GM18517 (cell line): ENCODE results near the gene CLDN7.
"Not testable (repeated sequence)": the region's sequence is repeated elsewhere in the genome, so short reads cannot be mapped to it uniquely, and the experiment has no call there.

Source experiments
- ATAC-seq: cut with Tn5 transposase; IDR thresholded peaks from one replicate; pipeline ENCODE4 v1.9.1; 2021; ENCODE audit warnings: mild to moderate bottlenecking, moderate library complexity; ENCODE audit not compliant: unreplicated experiment

CLDN7 gene

DNA sequence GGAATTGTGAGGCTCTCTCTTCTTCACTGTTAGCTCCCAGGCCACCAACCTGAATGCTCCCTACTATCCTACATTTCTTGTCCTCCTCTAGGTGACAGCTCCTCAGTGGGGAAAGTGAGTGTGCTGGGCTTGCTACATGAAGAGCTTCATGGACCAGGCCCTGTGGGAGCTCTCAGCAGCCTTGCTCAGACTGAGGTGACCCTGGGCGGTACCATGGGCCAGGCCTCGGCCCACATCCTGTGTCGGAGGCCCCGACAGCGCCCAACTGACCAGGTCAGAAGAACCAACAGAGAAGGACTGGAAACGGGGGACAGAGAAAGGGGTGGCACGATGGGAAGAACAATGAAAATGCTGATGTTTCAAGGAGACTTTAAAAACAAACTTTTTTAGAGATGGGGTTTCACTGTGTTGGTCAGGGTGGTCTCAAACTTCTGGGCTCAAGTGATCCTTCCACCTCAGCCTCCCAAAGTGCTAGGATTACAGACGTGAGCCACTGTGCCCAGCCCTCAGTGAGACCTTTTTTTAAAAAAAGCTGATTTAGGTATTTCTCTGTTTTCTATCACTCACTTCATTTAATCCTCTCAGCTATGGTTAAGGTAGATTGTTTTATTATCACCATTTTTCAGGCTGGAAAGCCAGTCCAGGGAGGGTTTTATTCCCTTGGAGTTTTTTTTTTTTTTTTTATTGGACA is 5.4 kb downstream of the CLDN7 start:
- no peak for ATAC-seq

GRCh38 chr17:7254511-7254910 is 7.8 kb downstream of the CLDN7 start:
- no peak for ATAC-seq

DNA sequence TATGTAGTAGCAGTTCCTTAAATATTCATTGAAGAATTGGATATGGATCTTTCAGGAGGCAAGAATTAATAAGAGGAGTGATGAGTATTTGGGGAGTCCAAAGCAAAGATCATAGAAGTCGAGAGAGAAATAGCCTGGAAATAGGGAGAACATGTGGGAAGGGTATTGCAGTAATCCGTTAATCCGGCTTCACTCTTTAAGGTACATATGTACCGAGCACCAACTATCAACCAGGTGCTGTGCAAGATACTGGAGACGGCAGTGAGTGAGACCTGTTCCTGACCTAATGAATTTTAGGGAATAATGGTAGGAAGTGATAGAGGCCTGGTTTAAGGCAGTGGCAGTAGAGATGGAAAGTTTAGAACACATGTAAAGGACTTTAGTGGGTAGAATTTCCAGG is 9.2 kb downstream of the CLDN7 start:
- no peak for ATAC-seq

GRCh38 chr17:7252176-7253043 is 9.9 kb downstream of the CLDN7 start, which contains the start of gene ELP5:
Gene ELP5 (plus strand): TSS chr17:7252215. CDS start chr17:7252551, 336 bp downstream.
- peak; percentile 48 for ATAC-seq

DNA sequence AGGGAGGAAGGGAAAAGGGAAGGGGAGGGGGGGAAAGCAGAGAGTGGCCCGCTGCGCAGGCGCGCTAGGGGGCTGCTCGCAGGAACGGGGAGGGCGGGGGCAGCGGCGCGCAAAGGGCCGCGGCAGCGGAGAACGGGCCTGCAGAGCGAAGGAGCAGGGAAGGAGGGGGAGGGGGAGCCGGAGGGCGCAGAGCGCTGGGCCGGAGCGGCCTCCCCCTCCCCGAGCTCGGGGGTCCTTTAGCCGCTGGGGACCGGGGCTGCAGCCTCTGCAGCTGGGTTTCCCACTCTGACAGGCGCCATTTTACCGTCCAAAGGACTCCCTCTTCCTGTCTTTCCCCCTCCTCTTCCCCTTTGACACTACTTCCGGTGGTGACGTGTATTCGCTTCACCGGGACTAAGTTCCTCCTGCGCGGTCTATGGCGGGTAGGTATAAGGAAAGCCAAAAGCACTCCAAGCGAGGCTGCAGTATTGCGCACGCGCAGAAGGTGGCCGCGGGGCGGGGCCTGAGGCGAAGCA is 10.6 kb downstream of the CLDN7 start, which contains the start of gene CTDNEP1:
Gene CTDNEP1 (minus strand): TSS at position 74 of the 515 bp plus-strand sequence. CDS start 438 bp downstream, outside the sequence.
- ATAC-seq: peak; percentile 89

GRCh38 chr17:7250695-7251627 is 11.3 kb downstream of the CLDN7 start:
- ATAC-seq: no peak

DNA sequence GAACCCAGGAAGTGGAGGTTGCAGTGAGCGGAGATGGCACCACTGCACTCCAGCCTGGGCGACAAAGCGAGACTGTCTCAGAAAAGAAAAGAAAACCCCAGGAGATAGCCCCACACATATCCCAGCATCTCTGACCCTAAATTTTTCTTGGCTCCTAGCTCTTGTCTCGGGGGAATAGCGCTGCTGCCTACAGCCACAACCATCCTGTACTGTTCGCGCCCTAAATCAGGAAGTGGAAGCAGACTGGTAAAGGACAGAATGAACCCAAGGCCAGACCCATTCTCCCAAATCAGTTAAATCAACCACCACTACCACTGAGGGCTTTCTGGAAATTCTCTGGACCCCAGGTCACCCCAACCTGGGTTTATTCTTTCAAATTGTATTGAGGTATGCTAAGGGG is 12.4 kb downstream of the CLDN7 start:
- ATAC-seq: no peak

GRCh38 chr17:7249214-7249613 is 13.1 kb downstream of the CLDN7 start:
- ATAC-seq: no peak

DNA sequence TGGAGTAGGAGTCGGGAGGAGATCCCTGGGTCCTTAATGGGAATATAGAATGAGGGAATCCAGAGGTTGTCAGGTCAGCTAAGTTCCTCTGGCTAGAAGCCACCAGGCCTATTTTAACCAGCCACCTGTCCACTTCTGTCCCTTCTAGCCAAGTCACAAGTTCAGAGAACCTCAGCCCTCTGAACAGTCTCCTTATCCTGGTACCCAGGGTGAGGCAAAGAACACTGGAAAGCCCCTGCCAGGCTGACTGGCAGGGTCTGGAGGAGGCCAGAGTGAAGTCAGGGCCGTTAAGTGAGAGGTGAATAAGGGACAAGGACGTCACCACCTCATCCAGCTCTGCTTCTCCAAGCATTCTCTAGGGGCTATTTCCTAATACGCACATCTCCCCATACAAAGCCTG is 13.5 kb downstream of the CLDN7 start:
- no peak for ATAC-seq

DNA sequence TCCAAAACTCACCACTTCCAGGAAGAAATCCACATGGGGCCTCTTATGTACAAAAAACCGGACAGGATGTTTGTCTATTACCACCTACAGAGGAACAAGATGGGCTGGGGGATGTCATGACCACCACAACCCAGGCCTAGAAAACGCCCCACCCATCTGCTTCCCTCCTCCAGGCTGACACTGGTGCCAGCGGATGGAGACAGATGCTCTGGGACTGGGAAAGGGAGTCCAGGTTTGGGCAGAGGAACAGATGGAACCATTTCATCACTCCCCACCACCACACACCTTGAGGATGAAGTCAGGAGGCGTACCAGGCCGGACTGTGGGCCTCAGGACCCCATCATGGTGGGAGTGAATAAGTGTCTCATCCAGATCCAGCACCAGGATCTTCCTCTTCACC is 15.5 kb downstream of the CLDN7 start:
- ATAC-seq: no peak

GRCh38 chr17:7243838-7244237 is 18.4 kb downstream of the CLDN7 start:
- ATAC-seq: not testable (repeated sequence)

DNA sequence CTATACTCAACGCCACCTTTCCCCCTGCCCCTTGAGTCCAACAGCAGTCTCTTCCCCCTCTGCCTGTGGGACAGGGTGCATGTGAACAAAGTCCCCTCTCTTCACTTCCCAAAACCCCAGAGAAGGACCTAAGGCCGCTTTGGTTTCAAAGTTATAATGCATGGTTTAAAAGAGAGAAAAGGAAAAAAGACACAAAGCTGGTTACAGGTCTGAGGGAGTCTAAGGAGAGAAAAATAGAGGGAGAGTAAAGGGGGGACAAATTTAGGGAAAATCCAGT is 18.9 kb downstream of the CLDN7 start:
- no peak for ATAC-seq

GRCh38 chr17:7242717-7243452 is 19.4 kb downstream of the CLDN7 start:
- peak; percentile 52 for ATAC-seq

- ATAC-seq: peak; percentile 27
Measured at GRCh38 chr17:7241783-7242716, 20.2 kb downstream of the CLDN7 start, which contains the start of gene GABARAP. Gene GABARAP (minus strand): TSS chr17:7242449. CDS start chr17:7242330, 119 bp downstream.

- ATAC-seq: no peak
Measured at GRCh38 chr17:7241090-7241733, 21.1 kb downstream of the CLDN7 start.

GRCh38 chr17:7240375-7240774 is 21.9 kb downstream of the CLDN7 start:
- no peak for ATAC-seq

- ATAC-seq: peak; percentile 46
Measured at GRCh38 chr17:7239091-7240027, 22.9 kb downstream of the CLDN7 start, which contains the start of gene PHF23. Gene PHF23 (minus strand): TSS chr17:7239457. CDS start chr17:7239279, 178 bp downstream.
